Measurements from ENCODE around the gene TRAPPC1.

TRAPPC1 gene, protein sequence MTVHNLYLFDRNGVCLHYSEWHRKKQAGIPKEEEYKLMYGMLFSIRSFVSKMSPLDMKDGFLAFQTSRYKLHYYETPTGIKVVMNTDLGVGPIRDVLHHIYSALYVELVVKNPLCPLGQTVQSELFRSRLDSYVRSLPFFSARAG

DNA sequence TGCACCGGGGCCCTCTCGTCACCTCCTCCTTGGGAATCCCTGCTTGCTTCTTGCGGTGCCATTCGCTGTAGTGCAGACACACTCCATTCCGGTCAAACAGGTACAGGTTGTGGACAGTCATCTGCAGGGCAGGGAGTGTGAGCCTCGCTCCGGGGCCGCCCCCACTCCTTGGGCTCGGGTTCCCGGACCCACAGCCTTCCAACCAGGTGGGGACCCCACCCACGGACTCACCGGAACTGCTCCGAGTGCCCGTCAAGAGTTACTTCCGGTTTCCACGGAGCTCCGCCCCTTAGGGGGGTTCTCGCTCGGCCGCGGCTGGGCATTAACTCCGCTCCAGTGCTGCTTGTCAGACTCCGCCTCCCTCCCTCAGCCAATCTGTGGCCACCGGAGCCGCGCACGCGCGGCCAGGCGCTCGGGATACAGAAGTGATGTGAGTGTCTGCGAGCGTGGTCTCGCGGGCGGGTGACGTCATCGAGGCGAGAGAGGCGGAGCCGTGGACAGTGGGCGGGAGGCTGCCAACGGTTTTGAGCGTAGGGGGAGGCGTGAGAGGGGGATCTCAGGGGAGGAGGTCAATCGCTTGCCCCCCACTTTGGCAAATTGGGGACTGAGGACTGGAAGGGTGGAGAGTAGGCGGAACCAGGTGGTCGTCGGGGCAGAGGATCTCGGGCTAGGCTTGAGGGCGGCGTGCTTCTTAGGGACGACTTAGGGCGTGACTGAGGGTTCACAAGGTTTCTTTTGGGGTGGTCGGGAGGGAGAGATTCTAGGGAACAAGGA is at the start of gene TRAPPC1, which contains the start of gene CNTROB:
Gene TRAPPC1, minus strand, starts transcription at position 238 of the 774 bp plus-strand sequence. Its CDS starts 117 bp downstream, at position 121.
Gene CNTROB, plus strand, starts transcription at position 498 of the 774 bp plus-strand sequence. CDS start 874 bp downstream, outside the sequence.
- TF ChIP-seq, protein P1, sequence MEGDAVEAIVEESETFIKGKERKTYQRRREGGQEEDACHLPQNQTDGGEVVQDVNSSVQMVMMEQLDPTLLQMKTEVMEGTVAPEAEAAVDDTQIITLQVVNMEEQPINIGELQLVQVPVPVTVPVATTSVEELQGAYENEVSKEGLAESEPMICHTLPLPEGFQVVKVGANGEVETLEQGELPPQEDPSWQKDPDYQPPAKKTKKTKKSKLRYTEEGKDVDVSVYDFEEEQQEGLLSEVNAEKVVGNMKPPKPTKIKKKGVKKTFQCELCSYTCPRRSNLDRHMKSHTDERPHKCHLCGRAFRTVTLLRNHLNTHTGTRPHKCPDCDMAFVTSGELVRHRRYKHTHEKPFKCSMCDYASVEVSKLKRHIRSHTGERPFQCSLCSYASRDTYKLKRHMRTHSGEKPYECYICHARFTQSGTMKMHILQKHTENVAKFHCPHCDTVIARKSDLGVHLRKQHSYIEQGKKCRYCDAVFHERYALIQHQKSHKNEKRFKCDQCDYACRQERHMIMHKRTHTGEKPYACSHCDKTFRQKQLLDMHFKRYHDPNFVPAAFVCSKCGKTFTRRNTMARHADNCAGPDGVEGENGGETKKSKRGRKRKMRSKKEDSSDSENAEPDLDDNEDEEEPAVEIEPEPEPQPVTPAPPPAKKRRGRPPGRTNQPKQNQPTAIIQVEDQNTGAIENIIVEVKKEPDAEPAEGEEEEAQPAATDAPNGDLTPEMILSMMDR (IDR thresholded peaks at IDR 0.05; ENCODE audit: borderline replicate concordance, insufficient read depth, low read depth, low read length): no peak
- H3K4me3 ChIP-seq (ENCODE audit: low read depth, low read length): peak within 1 kb of the TSS; percentile 95

DNA sequence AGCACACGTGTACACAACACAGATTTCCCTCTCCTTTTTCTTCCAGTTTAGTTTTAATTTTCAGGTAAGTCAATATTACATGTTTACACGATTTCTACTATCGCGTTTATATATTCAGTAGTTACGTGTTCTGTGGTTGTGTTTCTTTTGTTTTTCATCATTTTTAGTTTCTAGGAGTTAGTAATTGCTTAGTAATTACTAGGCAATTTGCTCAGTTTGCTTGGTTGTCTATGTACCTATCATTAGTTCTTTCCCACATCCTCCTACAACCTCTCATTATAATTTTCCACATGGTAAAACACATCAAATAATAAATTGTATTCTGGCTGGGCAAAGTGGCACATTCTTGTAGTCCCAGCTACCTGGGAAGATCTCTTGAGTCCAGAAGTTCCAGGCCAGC is 46.1 kb upstream of the TRAPPC1 start:
- H3K4me3 ChIP-seq (ENCODE audit: low read depth, low read length): no peak overlapping the region

GRCh38 chr17:7977039-7977438 is 45.3 kb upstream of the TRAPPC1 start:
- H3K4me3 ChIP-seq (ENCODE audit: low read depth, low read length): no peak overlapping the region
- TF ChIP-seq, protein P1 (IDR thresholded peaks at IDR 0.05; ENCODE audit: borderline replicate concordance, insufficient read depth, low read depth, low read length): no peak

More for the DNA sequence above, 46.1 kb upstream of the TRAPPC1 start:
- TF ChIP-seq, protein P1 (IDR thresholded peaks at IDR 0.05; ENCODE audit: borderline replicate concordance, insufficient read depth, low read depth, low read length): no peak

GRCh38 chr17:7974638-7975131 is 42.9 kb upstream of the TRAPPC1 start:
- no peak overlapping the region for H3K4me3 ChIP-seq (ENCODE audit: low read depth, low read length)
- TF ChIP-seq, protein P1 (IDR thresholded peaks at IDR 0.05; ENCODE audit: borderline replicate concordance, insufficient read depth, low read depth, low read length): no peak

GRCh38 chr17:7972131-7972785 is 40.5 kb upstream of the TRAPPC1 start:
- TF ChIP-seq, protein P1 (IDR thresholded peaks at IDR 0.05; ENCODE audit: borderline replicate concordance, insufficient read depth, low read depth, low read length): no peak
- no peak overlapping the region for H3K4me3 ChIP-seq (ENCODE audit: low read depth, low read length)

- H3K4me3 ChIP-seq (ENCODE audit: low read depth, low read length): no peak overlapping the region
- TF ChIP-seq, protein P1 (IDR thresholded peaks at IDR 0.05; ENCODE audit: borderline replicate concordance, insufficient read depth, low read depth, low read length): no peak
These were observed 39.9 kb upstream of the TRAPPC1 start for GRCh38 chr17:7971651-7972050.

Measured in GM12875 (cell line).